Trophoblast cell (in vitro differentiated cells and primary cell): ENCODE data around the gene ZFAND5.
A peak's percentile ranks its signal among the peaks of the same experiment; 100 is the strongest.

Source experiments
- DNase-seq, 2 donors: peaks; one replicate each; pipeline ENCODE4 v3.0.0-alpha.2; 2016
- H2AFZ ChIP-seq: 2 replicates; pipeline ENCODE4 v1.6.1; 2013; ENCODE audit warnings: low read length, moderate library complexity, mild to moderate bottlenecking; ENCODE audit not compliant: insufficient read depth, poor library complexity
- H2AK5ac ChIP-seq: 2 replicates; pipeline ENCODE4 v1.6.1; 2013; ENCODE audit warnings: mild to moderate bottlenecking, low read length
- H2BK120ac ChIP-seq: 2 replicates; pipeline ENCODE4 v1.6.1; 2013; ENCODE audit warnings: low read length, mild to moderate bottlenecking, moderate library complexity; ENCODE audit not compliant: insufficient read depth, poor library complexity
- H2BK12ac ChIP-seq: 2 replicates; pipeline ENCODE4 v1.6.1; 2013; ENCODE audit warnings: mild to moderate bottlenecking, low read length, moderate library complexity
- H2BK5ac ChIP-seq: 2 replicates; pipeline ENCODE4 v1.6.1; 2013; ENCODE audit warnings: low read length, low read depth, moderate library complexity, mild to moderate bottlenecking; ENCODE audit not compliant: poor library complexity
- H3K14ac ChIP-seq: 2 replicates; pipeline ENCODE4 v1.6.1; 2013; ENCODE audit warnings: mild to moderate bottlenecking, low read length
- H3K18ac ChIP-seq: 2 replicates; pipeline ENCODE4 v1.6.1; 2013; ENCODE audit warnings: mild to moderate bottlenecking, low read length
- H3K23ac ChIP-seq: 2 replicates; pipeline ENCODE4 v1.6.1; 2013; ENCODE audit warnings: low read length
- H3K27ac ChIP-seq: 2 replicates; pipeline ENCODE4 v1.5.1; 2013; ENCODE audit warnings: low read depth, mild to moderate bottlenecking, inconsistent platforms, low read length, moderate library complexity
- H3K27me3 ChIP-seq: 2 replicates; pipeline ENCODE4 v1.6.1; 2013; ENCODE audit warnings: inconsistent platforms, mild to moderate bottlenecking, low read length, moderate library complexity; ENCODE audit not compliant: insufficient read depth
- H3K36me3 ChIP-seq, 2 experiments: 1 replicate in 1 of 2; 2 replicates in 1 of 2; pipeline ENCODE4 v1.6.1; 2013; ENCODE audit warnings: low read length in 2 of 2, mild to moderate bottlenecking in 2 of 2, moderate library complexity in 1 of 2; ENCODE audit not compliant: insufficient read depth in 2 of 2, control insufficient read depth in 1 of 2
- H3K4ac ChIP-seq: 2 replicates; pipeline ENCODE4 v1.6.1; 2013; ENCODE audit warnings: low read depth, mild to moderate bottlenecking, low read length, moderate library complexity
- H3K4me1 ChIP-seq, 2 experiments: 1 replicate in 1 of 2; 2 replicates in 1 of 2; pipeline ENCODE4 v1.6.1; 2013; ENCODE audit warnings: low read length in 2 of 2, mild to moderate bottlenecking in 2 of 2, moderate library complexity in 1 of 2; ENCODE audit not compliant: insufficient read depth in 2 of 2, control insufficient read depth in 1 of 2
- H3K4me2 ChIP-seq: 2 replicates; pipeline ENCODE4 v1.6.1; 2013; ENCODE audit warnings: inconsistent platforms, mild to moderate bottlenecking, low read length, moderate library complexity
- H3K4me3 ChIP-seq: 2 replicates; pipeline ENCODE4 v1.5.1; 2013; ENCODE audit warnings: mild to moderate bottlenecking, low read depth, low read length, inconsistent platforms
- H3K79me1 ChIP-seq: one replicate; pipeline ENCODE4 v1.6.1; 2013; ENCODE audit warnings: low read length
- H3K79me2 ChIP-seq: 2 replicates; pipeline ENCODE4 v1.6.1; 2013; ENCODE audit warnings: low read length, mild to moderate bottlenecking; ENCODE audit not compliant: control insufficient read depth, insufficient read depth, poor library complexity
- H3K9ac ChIP-seq: 2 replicates; pipeline ENCODE4 v1.6.1; 2013; ENCODE audit warnings: mild to moderate bottlenecking, low read length
- H3K9me3 ChIP-seq: 2 replicates; pipeline ENCODE4 v1.6.1; 2013; ENCODE audit warnings: low read depth, mild to moderate bottlenecking, control low read depth, inconsistent platforms, low read length; ENCODE audit not compliant: insufficient read depth
- H4K12ac ChIP-seq: 2 replicates; pipeline ENCODE4 v1.6.1; 2013; ENCODE audit warnings: low read depth, mild to moderate bottlenecking, low read length, moderate library complexity
- H4K8ac ChIP-seq: 2 replicates; pipeline ENCODE4 v1.6.1; 2013; ENCODE audit warnings: low read depth, mild to moderate bottlenecking, low read length, moderate library complexity
- H4K91ac ChIP-seq: one replicate; pipeline ENCODE4 v1.6.1; 2013; ENCODE audit warnings: low read depth, mild to moderate bottlenecking, low read length, moderate library complexity
- WGBS: extraction: QIAGEN DNeasy Blood & Tissue Kit; methylation state at CpG from one replicate; pipeline ENCODE4 v1.1.7; 2013; ENCODE audit warnings: missing lambda C conversion rate; ENCODE audit not compliant: insufficient read length, insufficient coverage; ENCODE audit errors: extremely low coverage; 5-methylcytosine and 5-hydroxymethylcytosine counted together

The ZFAND5 gene

DNA sequence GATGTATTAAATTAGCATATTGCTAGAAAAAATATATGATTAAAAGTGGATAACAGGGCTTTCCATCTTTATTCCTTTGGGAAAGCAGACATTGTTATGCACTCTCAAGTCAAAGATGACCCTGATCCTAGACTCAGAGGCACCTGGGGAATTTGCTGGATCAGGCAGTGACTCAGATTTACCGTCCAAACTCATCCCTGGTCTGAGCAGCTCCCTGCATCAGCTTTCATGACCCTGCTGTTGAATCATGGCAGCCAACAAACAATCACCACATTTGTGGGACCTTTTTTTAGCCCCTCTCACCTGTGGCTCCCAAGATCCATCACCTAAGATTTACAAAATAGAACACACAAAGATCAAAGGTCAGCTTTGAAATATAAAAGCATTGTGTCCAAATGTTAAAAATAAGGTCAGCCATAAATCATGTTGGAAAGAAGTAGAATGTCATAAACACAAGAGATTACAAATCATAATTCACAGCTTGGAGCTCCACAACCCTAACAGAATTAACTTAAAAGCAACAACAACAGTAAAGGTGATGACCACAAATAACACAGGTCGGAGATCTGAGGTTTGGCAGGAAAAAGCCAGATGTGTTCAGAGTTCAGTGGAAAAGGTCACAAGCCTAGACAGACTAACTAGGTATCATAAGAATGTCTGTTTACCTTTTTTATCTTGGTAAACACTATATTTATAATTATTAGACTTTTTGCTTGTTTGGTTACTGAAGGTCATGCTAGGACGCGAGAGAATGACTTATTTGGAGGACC, 55.5 kb downstream of the ZFAND5 start:
- Histone ChIP-seq H2BK12ac (no peak overlapping the region), H3K27me3 (no peaks in the 10 kb centered on the region), H3K4ac (no peak overlapping the region), H2BK120ac (no peak overlapping the region), H3K79me2 (no peaks in the 10 kb centered on the region), H3K36me3 (no peaks in the 10 kb centered on the region), H3K4me3 (no peak overlapping the region), H3K4me2 (no peak overlapping the region), H2AFZ (no peak overlapping the region), H4K8ac (no peak overlapping the region), H3K18ac (no peak overlapping the region), H2AK5ac (no peak overlapping the region), H3K4me1 (peaks cover 0 to 5% of the 10 kb centered on the region in 2 experiments), H3K9me3 (no peaks in the 10 kb centered on the region), H4K12ac (no peak overlapping the region), H3K9ac (no peak overlapping the region), H3K27ac (no peak overlapping the region), H3K79me1 (no peaks in the 10 kb centered on the region), H3K23ac (no peak overlapping the region), H3K14ac (no peak overlapping the region), H2BK5ac (no peak overlapping the region), H4K91ac (no peak overlapping the region)
- no CpG with 5 or more reads among the region's 4 CpGs for WGBS
- peak; percentile 33 to 45 for DNase-seq

GRCh38 chr9:72306761-72307160, 58.2 kb downstream of the ZFAND5 start:
- Histone ChIP-seq H3K79me1 (no peaks in the 10 kb centered on the region), H3K4me1 (peaks cover 0 to 5% of the 10 kb centered on the region in 2 experiments), H4K91ac (no peak overlapping the region), H3K18ac (no peak overlapping the region), H3K9me3 (no peaks in the 10 kb centered on the region), H2BK12ac (no peak overlapping the region), H3K14ac (no peak overlapping the region), H3K4me2 (no peak overlapping the region), H3K23ac (no peak overlapping the region), H2AFZ (no peak overlapping the region), H2BK5ac (no peak overlapping the region), H3K27ac (no peak overlapping the region), H2BK120ac (no peak overlapping the region), H2AK5ac (no peak overlapping the region), H3K27me3 (no peaks in the 10 kb centered on the region), H3K4ac (no peak overlapping the region), H3K4me3 (no peak overlapping the region), H3K9ac (no peak overlapping the region), H4K8ac (no peak overlapping the region), H4K12ac (no peak overlapping the region), H3K36me3 (no peaks in the 10 kb centered on the region), H3K79me2 (no peaks in the 10 kb centered on the region)
- DNase-seq: no peak
- WGBS: no CpG with 5 or more reads among the region's 1 CpG

GRCh38 chr9:72305707-72306106, 59.3 kb downstream of the ZFAND5 start:
- H2BK5ac ChIP-seq: no peak overlapping the region
- H4K12ac ChIP-seq: no peak overlapping the region
- no peak overlapping the region for H3K27ac ChIP-seq
- H2AK5ac ChIP-seq: no peak overlapping the region
- H3K14ac ChIP-seq: no peak overlapping the region
- H4K8ac ChIP-seq: no peak overlapping the region
- DNase-seq: no peak
- no peak overlapping the region for H4K91ac ChIP-seq
- H3K79me2 ChIP-seq: no peaks in the 10 kb centered on the region
- no peak overlapping the region for H3K18ac ChIP-seq
- H2AFZ ChIP-seq: no peak overlapping the region
- H3K9ac ChIP-seq: no peak overlapping the region
- H2BK120ac ChIP-seq: no peak overlapping the region
- no peak overlapping the region for H3K23ac ChIP-seq
- no peak overlapping the region for H3K4me2 ChIP-seq
- H2BK12ac ChIP-seq: no peak overlapping the region
- no peaks in the 10 kb centered on the region for H3K9me3 ChIP-seq
- H3K36me3 ChIP-seq: no peaks in the 10 kb centered on the region
- no peak overlapping the region for H3K4me3 ChIP-seq
- no peaks in the 10 kb centered on the region for H3K27me3 ChIP-seq
- peaks cover 0 to 5% of the 10 kb centered on the region in 2 experiments for H3K4me1 ChIP-seq
- H3K79me1 ChIP-seq: no peaks in the 10 kb centered on the region
- no CpG with 5 or more reads among the region's 3 CpGs for WGBS
- no peak overlapping the region for H3K4ac ChIP-seq

DNA sequence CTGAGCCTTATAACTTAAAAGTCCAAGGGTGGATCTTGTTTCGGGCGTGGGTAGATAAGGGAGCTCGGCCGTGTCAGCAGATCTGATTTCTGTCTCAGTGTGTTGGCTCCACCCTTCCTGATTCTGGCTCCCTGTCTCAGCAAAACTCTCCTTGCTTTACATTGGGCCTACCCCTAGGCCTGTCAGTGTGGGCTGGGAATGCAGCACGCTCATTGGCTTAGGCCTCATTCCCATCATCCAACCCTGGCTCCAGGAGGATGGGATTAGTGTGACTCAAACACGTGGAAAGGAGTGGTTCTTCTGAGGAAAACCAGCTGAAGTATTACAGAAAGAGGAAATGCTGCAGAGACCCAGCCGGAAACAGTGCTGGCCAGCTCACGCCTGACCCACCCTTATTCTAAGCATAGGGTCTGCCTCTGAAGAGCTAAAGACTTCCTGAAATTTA, 59.9 kb downstream of the ZFAND5 start:
- Histone ChIP-seq H3K14ac (no peak overlapping the region), H2AFZ (no peak overlapping the region), H3K79me2 (no peaks in the 10 kb centered on the region), H4K12ac (no peak overlapping the region), H3K79me1 (no peaks in the 10 kb centered on the region), H3K36me3 (no peaks in the 10 kb centered on the region), H2BK120ac (no peak overlapping the region), H3K4ac (no peak overlapping the region), H2AK5ac (no peak overlapping the region), H3K18ac (no peak overlapping the region), H3K9me3 (no peaks in the 10 kb centered on the region), H2BK5ac (no peak overlapping the region), H4K8ac (no peak overlapping the region), H3K9ac (no peak overlapping the region), H3K4me3 (no peak overlapping the region), H4K91ac (no peak overlapping the region), H2BK12ac (no peak overlapping the region), H3K4me2 (no peak overlapping the region), H3K23ac (no peak overlapping the region), H3K4me1 (peaks cover 0 to 5% of the 10 kb centered on the region in 2 experiments), H3K27ac (no peak overlapping the region), H3K27me3 (no peaks in the 10 kb centered on the region)
- DNase-seq: peak; percentile 92 to 95
- WGBS: no CpG with 5 or more reads among the region's 8 CpGs
